ENCODE data around the gene PTCD2.

- no peak for TF ChIP-seq POLR2A (IDR thresholded peaks at IDR 0.05)
- peak; percentile 53 to 68 (median 60) for TF ChIP-seq POLR2AphosphoS5 (IDR thresholded peaks at IDR 0.05)
These were observed 38.2 kb upstream of the PTCD2 start for GRCh38 chr5:72281764-72282499.

Data from stomach (tissue), 4 donors.